Sigmoid colon (tissue), 7 donors: Measurements from ENCODE around the gene SMYD1. TPM values are rescaled to one million over a fixed set of nuclear protein-coding genes. Genes with fewer than 3 reads are reported as not detected.
"Not testable (repeated sequence)": the region's sequence is repeated elsewhere in the genome, so short reads cannot be mapped to it uniquely, and the experiment has no call there.

Source experiments
- DNase-seq: peaks from one replicate; pipeline ENCODE4 v3.0.0-alpha.2; 2019
- H3K27ac ChIP-seq, 4 donors: fragments of 200-600 bp; sonication (generic); one replicate each; pipeline ENCODE4 v1.5.1; 2016 to 2019; ENCODE audit warnings: mild to moderate bottlenecking in 1 of 4
- H3K27me3 ChIP-seq, 3 donors: fragments of 200-600 bp; sonication (generic); one replicate each; pipeline ENCODE4 v1.5.1; 2019; ENCODE audit warnings: mild to moderate bottlenecking in 1 of 3
- H3K36me3 ChIP-seq, 4 donors: fragments of 200-600 bp; sonication (generic); one replicate each; pipeline ENCODE4 v1.5.1; 2016 to 2019
- H3K4me1 ChIP-seq, 4 donors: fragments of 200-600 bp; sonication (generic); one replicate each; pipeline ENCODE4 v1.5.1; 2017 to 2019
- H3K4me3 ChIP-seq, 4 donors: fragments of 200-600 bp; sonication (generic); one replicate each; pipeline ENCODE4 v1.5.1; 2017 to 2019; ENCODE audit warnings: mild to moderate bottlenecking in 2 of 4, moderate library complexity in 1 of 4
- H3K9me3 ChIP-seq, 4 donors: fragments of 200-600 bp in 3 of 4; sonication (generic) in 3 of 4; one replicate each; pipeline versions ENCODE4 v1.5.1 to v1.6.1; 2013 to 2019
- CTCF ChIP-seq, 4 experiments: fragments of 450-650 bp in 3 of 4; fragments of 200-600 bp in 1 of 4; IDR thresholded peaks; one replicate each; pipeline ENCODE4 v1.5.1; 2016 to 2019; ENCODE audit warnings: antibody characterized with exemption in 4 of 4, mild to moderate bottlenecking in 3 of 4, moderate library complexity in 2 of 4
- EP300 ChIP-seq, 4 donors: sonication (generic); formaldehyde crosslinking; IDR thresholded peaks; one replicate each; pipeline ENCODE4 v1.6.1; 2017; ENCODE audit warnings: antibody characterized with exemption in 4 of 4
- POLR2A ChIP-seq, 2 donors: fragments of 450-650 bp; IDR thresholded peaks; one replicate each; pipeline ENCODE4 v1.6.1; 2016; ENCODE audit warnings: antibody characterized with exemption in 2 of 2, mild to moderate bottlenecking in 2 of 2, moderate library complexity in 2 of 2
- POLR2AphosphoS5 ChIP-seq, 4 donors: sonication (generic); formaldehyde crosslinking; IDR thresholded peaks; one replicate each; pipeline ENCODE4 v1.6.1; 2017; ENCODE audit warnings: antibody characterized with exemption in 4 of 4
- WGBS, 2 donors: extraction: QIAGEN DNeasy Blood & Tissue Kit; methylation state at CpG; one replicate each; pipeline ENCODE4 v1.1.7; 2013; 5-methylcytosine and 5-hydroxymethylcytosine counted together
- intact Hi-C: fragments of 100-400 bp; cut with DNase I; formaldehyde crosslinking; loops from one replicate; pipeline ENCODE4 v1.15.1; 2023
- polyA plus RNA-seq, 3 donors: library from polyadenylated mRNA; stranded (reverse); fragments of 200-250 nt; gene quantifications; one replicate each; pipeline ENCODE4 v1.2.3, GENCODE V29; 2013
- total RNA-seq, 4 donors: library from RNA; depleted of rRNA; stranded (reverse); fragments of >200 nt; gene quantifications; one replicate each; pipeline ENCODE4 v1.1.0, GENCODE V29; 2016
- donor health status: healthy with polysubstance abuse.
- donor health status: Bipolar disorder and iron deficiency.
- donor health status: healthy.

Gene SMYD1
- total RNA-seq (10 to 100 TPM in 3 of 4 donors, 1 to 10 TPM in 1; 8.6 to 45.7 (median 32.8) TPM), polyA plus RNA-seq (1 to 10 TPM in 1 of 3 donors, under 1 TPM in 1, not detected in 1; under 0.01 to 1.1 TPM)

GRCh38 chr2:88067598-88067997, at the start of gene SMYD1:
Gene SMYD1 (plus strand): TSS chr2:88067825. CDS start chr2:88067865, 40 bp downstream.
- Histone ChIP-seq H3K27ac (peak within 1 kb of the TSS; percentile 5 to 86 (median 60)), H3K27me3 (no peaks in the 10 kb centered on the region)
- intact Hi-C loops: no loop called here

GRCh38 chr2:88018077-88018805, 49.4 kb upstream of the SMYD1 start:
- DNase-seq, H3K9me3 ChIP-seq, intact Hi-C loops, H3K27ac ChIP-seq, H3K36me3 ChIP-seq, H3K4me3 ChIP-seq, H3K4me1 ChIP-seq, H3K27me3 ChIP-seq: not testable (repeated sequence)
- WGBS, 2 donors: 86 to 90% methylated on average over 11 of the region's 11 CpGs

More at GRCh38 chr2:88067598-88067997, at the start of gene SMYD1:
- H3K36me3 ChIP-seq: no peaks in the 10 kb centered on the region
- no peak for TF ChIP-seq POLR2AphosphoS5 (IDR thresholded peaks at IDR 0.05)
- no peak for TF ChIP-seq CTCF (IDR thresholded peaks at IDR 0.05)
- TF ChIP-seq EP300 (IDR thresholded peaks at IDR 0.05): no peak
- no peak for TF ChIP-seq POLR2A (IDR thresholded peaks at IDR 0.05)
- peak within 1 kb of the TSS; percentile 26 to 43 (median 36) for H3K4me3 ChIP-seq
- 91 to 95% methylated on average over 8 of the region's 8 CpGs for WGBS, 2 donors
- no peaks in the 10 kb centered on the region for H3K9me3 ChIP-seq
- no peak for DNase-seq
- H3K4me1 ChIP-seq: peaks cover 0 to 35% (median 7%) of the 10 kb centered on the region in 4 donors

- no peak overlapping the region for H3K4me3 ChIP-seq
- 93 to 94% methylated on average over 6 of the region's 6 CpGs for WGBS, 2 donors
- DNase-seq: no peak
- H3K9me3 ChIP-seq: no peaks in the 10 kb centered on the region
- TF ChIP-seq POLR2AphosphoS5 (IDR thresholded peaks at IDR 0.05) (no peak), CTCF (IDR thresholded peaks at IDR 0.05) (no peak), POLR2A (IDR thresholded peaks at IDR 0.05) (no peak), EP300 (IDR thresholded peaks at IDR 0.05) (no peak)
- H3K27ac ChIP-seq: no peak overlapping the region
- no peaks in the 10 kb centered on the region for H3K36me3 ChIP-seq
- intact Hi-C loops: no loop called here
- H3K4me1 ChIP-seq: peaks cover 0 to 9% (median 4%) of the 10 kb centered on the region in 4 donors
- H3K27me3 ChIP-seq: no peaks in the 10 kb centered on the region
These were observed 48.7 kb upstream of the SMYD1 start for GRCh38 chr2:88018909-88019308.

DNA sequence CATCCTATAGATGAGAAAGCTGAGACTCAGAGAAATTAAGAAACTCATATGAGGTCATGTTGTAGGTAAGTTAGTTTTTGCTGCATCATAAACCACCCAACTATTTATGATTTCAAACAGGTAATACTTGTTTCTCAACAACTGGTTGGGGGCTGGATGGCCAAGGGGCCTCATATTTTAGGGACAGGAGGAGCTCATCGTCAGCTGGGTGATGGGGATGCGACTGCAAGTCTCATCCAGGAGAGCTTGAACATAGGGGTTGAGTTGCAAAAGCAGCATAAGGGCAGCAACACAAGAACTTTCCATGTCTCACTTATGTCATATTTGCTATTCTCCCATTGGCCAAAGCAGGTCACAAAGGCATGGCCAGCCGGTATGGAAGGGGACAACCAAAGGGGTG, 47.6 kb upstream of the SMYD1 start:
- no peak for DNase-seq
- intact Hi-C loops: no loop called here
- no peaks in the 10 kb centered on the region for H3K27me3 ChIP-seq
- H3K36me3 ChIP-seq: no peaks in the 10 kb centered on the region
- H3K27ac ChIP-seq: no peak overlapping the region
- WGBS, 2 donors: 81 to 86% methylated on average over 3 of the region's 3 CpGs
- no peaks in the 10 kb centered on the region for H3K9me3 ChIP-seq
- H3K4me3 ChIP-seq: no peak overlapping the region
- peaks cover 0 to 9% (median 4%) of the 10 kb centered on the region in 4 donors for H3K4me1 ChIP-seq
- TF ChIP-seq EP300 (IDR thresholded peaks at IDR 0.05) (no peak), POLR2AphosphoS5 (IDR thresholded peaks at IDR 0.05) (no peak), CTCF (IDR thresholded peaks at IDR 0.05) (no peak), POLR2A (IDR thresholded peaks at IDR 0.05) (no peak)

GRCh38 chr2:88022669-88022921, 45.0 kb upstream of the SMYD1 start:
- DNase-seq: no peak
- Histone ChIP-seq H3K4me1 (no peaks in the 10 kb centered on the region), H3K27me3 (no peaks in the 10 kb centered on the region), H3K27ac (no peak overlapping the region), H3K4me3 (no peak overlapping the region), H3K36me3 (peaks cover 0 to 17% (median 2%) of the 10 kb centered on the region in 4 donors), H3K9me3 (no peaks in the 10 kb centered on the region)
- WGBS, 2 donors: 20 to 67% methylated on average over 5 of the region's 5 CpGs
- intact Hi-C loops: no loop called here
- TF ChIP-seq EP300 (IDR thresholded peaks at IDR 0.05) (no peak), POLR2A (IDR thresholded peaks at IDR 0.05) (no peak), CTCF (IDR thresholded peaks at IDR 0.05) (no peak), POLR2AphosphoS5 (IDR thresholded peaks at IDR 0.05) (no peak)
